GM18502 (cell line): Measurements from ENCODE around the gene CPA2.
"Not testable (repeated sequence)": the region's sequence is repeated elsewhere in the genome, so short reads cannot be mapped to it uniquely, and the experiment has no call there.

Source experiments
- ATAC-seq: cut with Tn5 transposase; IDR thresholded peaks from one replicate; pipeline ENCODE4 v1.9.1; 2021; ENCODE audit warnings: mild to moderate bottlenecking; ENCODE audit not compliant: unreplicated experiment, poor library complexity

CPA2 gene

GRCh38 chr7:130303127-130303526 lies 36.5 kb downstream of the CPA2 start:
- no peak for ATAC-seq

- no peak for ATAC-seq
These were observed 36.9 kb downstream of the CPA2 start for GRCh38 chr7:130303551-130303950.

GRCh38 chr7:130303982-130304381 lies 37.3 kb downstream of the CPA2 start:
- no peak for ATAC-seq

GRCh38 chr7:130304878-130305277 lies 38.2 kb downstream of the CPA2 start:
- no peak for ATAC-seq

- ATAC-seq = no peak
These were observed 38.9 kb downstream of the CPA2 start for GRCh38 chr7:130305433-130306042.

GRCh38 chr7:130309986-130310385 lies 43.3 kb downstream of the CPA2 start:
- no peak for ATAC-seq

- no peak for ATAC-seq
These were observed 47.6 kb downstream of the CPA2 start for GRCh38 chr7:130314305-130314704.

- ATAC-seq = no peak
These were observed 52.9 kb downstream of the CPA2 start for GRCh38 chr7:130319541-130319940.

GRCh38 chr7:130321542-130322229 lies 55.0 kb downstream of the CPA2 start:
- ATAC-seq = not testable (repeated sequence)

GRCh38 chr7:130322615-130323014 lies 56.0 kb downstream of the CPA2 start:
- no peak for ATAC-seq

- no peak for ATAC-seq
These were observed 57.8 kb downstream of the CPA2 start for GRCh38 chr7:130324306-130324943.

- ATAC-seq = no peak
These were observed 63.0 kb downstream of the CPA2 start for GRCh38 chr7:130329681-130330080.

GRCh38 chr7:130332259-130333053 lies 65.8 kb downstream of the CPA2 start:
- ATAC-seq = no peak

- no peak for ATAC-seq
These were observed 67.2 kb downstream of the CPA2 start for GRCh38 chr7:130333832-130334231.

- no peak for ATAC-seq
These were observed 67.6 kb downstream of the CPA2 start for GRCh38 chr7:130334274-130334673.

GRCh38 chr7:130337410-130337971 lies 70.8 kb downstream of the CPA2 start:
- ATAC-seq = no peak

GRCh38 chr7:130338233-130338632 lies 71.6 kb downstream of the CPA2 start:
- no peak for ATAC-seq
